ENCODE results near the gene HOXA3. TPM values are rescaled to one million over a fixed set of nuclear protein-coding genes. Genes with fewer than 3 reads are reported as not detected.

HOXA3 gene
- total RNA-seq (0.83 and 3.0 TPM in 2 replicates), polyA plus RNA-seq (4.1 and 4.5 TPM in 2 replicates)

DNA sequence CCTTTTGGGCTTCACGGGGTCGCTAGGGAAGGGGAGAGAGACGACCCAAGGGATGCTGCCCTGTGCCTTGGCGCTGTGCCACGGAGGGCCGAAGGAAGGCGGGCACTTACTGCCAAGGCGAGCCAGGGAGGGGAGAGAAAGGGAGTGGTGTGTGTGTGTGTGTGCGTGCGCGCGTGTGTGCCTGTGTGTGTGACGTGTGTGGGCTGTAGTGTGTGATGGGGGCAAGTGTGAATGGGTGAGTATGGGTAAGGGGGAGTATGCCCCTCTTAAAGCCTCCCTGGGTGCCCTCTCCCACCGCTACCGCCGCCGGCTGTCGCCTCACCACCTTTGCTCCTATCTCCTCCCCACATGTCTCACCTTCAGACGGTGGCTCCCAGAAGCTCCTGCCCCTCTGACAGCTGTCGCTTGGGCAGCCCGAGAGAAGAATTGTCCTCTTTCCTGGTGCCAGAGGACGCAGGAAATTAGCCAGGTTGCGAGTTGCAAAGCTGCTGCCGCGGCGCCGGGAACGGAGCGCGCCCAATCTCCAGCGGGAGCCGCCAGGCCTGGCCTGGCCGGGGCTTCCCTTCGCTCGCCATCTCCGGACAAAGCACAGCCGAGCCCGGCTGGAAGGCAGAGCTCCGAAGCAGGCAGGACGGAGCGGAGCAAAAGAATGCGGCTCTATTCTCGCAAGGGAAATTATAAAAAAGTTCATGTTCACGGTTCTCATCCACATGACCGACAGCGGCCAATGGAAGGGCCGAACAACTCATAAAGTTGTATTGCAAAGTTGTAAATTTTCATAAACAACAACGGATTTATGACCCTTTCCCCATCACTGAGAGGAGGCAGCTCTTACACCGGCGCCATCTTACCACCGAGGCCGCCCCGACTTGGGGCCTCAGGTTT, at the start of gene HOXA3:
TSS of gene HOXA3 (minus strand) at position 653 of the 885 bp plus-strand sequence. CDS start 41,943 bp downstream, outside the sequence.
- Histone ChIP-seq H3K79me2 (no peaks in the 10 kb centered on the region), H3K27ac (no peak within 1 kb of the TSS), H3K27me3 (peaks cover 95% of the 10 kb centered on the region), H3K4me2 (peak within 1 kb of the TSS; percentile 89), H4K20me1 (ENCODE audit: insufficient read depth, poor library complexity, severe bottlenecking) (no peaks in the 10 kb centered on the region), H3K9me2 (replicated peaks; ENCODE audit: insufficient read depth) (no peaks in the 10 kb centered on the region), H3K4me1 (ENCODE audit: insufficient read depth) (peaks cover 13% of the 10 kb centered on the region), H3K9me3 (ENCODE audit: low read depth) (no peaks in the 10 kb centered on the region), H3K4me3 (peak within 1 kb of the TSS; percentile 18), H2AFZ (peak within 1 kb of the TSS; percentile 18), H3K36me3 (replicated peaks; ENCODE audit: insufficient read depth, low read depth) (no peaks in the 10 kb centered on the region)
- DNase-seq (ENCODE audit: low spot score): no peak
- peak; percentile 67 for TF ChIP-seq EZH2 (IDR thresholded peaks at IDR 0.05; ENCODE audit: borderline replicate concordance)
- no peak for TF ChIP-seq CTCF (IDR thresholded peaks at IDR 0.05; ENCODE audit: poor library complexity)
- 13% methylated on average over 50 of the region's 53 CpGs for WGBS (ENCODE audit: low lambda C conversion rate, missing lambda C conversion rate)

GRCh38 chr7:27201580-27202017, 49.2 kb upstream of the HOXA3 start:
- Histone ChIP-seq H3K4me1 (ENCODE audit: insufficient read depth) (peaks cover 4% of the 10 kb centered on the region), H3K4me2 (peak overlapping the region; percentile 90), H3K27ac (peak overlapping the region; percentile 82), H2AFZ (no peak overlapping the region), H3K9me3 (ENCODE audit: low read depth) (no peaks in the 10 kb centered on the region), H3K4me3 (peak overlapping the region; percentile 57), H3K36me3 (replicated peaks; ENCODE audit: insufficient read depth, low read depth) (no peaks in the 10 kb centered on the region), H3K79me2 (peaks cover 81% of the 10 kb centered on the region), H3K27me3 (peaks cover 89% of the 10 kb centered on the region), H3K9me2 (replicated peaks; ENCODE audit: insufficient read depth) (no peaks in the 10 kb centered on the region), H4K20me1 (ENCODE audit: insufficient read depth, poor library complexity, severe bottlenecking) (peaks cover 19% of the 10 kb centered on the region)
- WGBS (ENCODE audit: low lambda C conversion rate, missing lambda C conversion rate): 16% methylated on average over 4 of the region's 4 CpGs
- TF ChIP-seq EZH2 (IDR thresholded peaks at IDR 0.05; ENCODE audit: borderline replicate concordance) (no peak), CTCF (IDR thresholded peaks at IDR 0.05; ENCODE audit: poor library complexity) (no peak), EZH2phosphoT487 (IDR thresholded peaks at IDR 0.05; ENCODE audit: low read depth, severe bottlenecking, unreplicated experiment) (no peak)
- no peak for DNase-seq (ENCODE audit: low spot score)

GRCh38 chr7:27200761-27201579, 48.6 kb upstream of the HOXA3 start:
- peak overlapping the region; percentile 90 for H3K4me2 ChIP-seq
- 13% methylated on average over 14 of the region's 14 CpGs for WGBS (ENCODE audit: low lambda C conversion rate, missing lambda C conversion rate)
- no peak for DNase-seq (ENCODE audit: low spot score)
- TF ChIP-seq EZH2 (IDR thresholded peaks at IDR 0.05; ENCODE audit: borderline replicate concordance): no peak
- no peak for TF ChIP-seq CTCF (IDR thresholded peaks at IDR 0.05; ENCODE audit: poor library complexity)
- no peak for TF ChIP-seq EZH2phosphoT487 (IDR thresholded peaks at IDR 0.05; ENCODE audit: low read depth, severe bottlenecking, unreplicated experiment)
- no peaks in the 10 kb centered on the region for H3K9me3 ChIP-seq (ENCODE audit: low read depth)
- peak overlapping the region; percentile 82 for H3K27ac ChIP-seq
- peak overlapping the region; percentile 57 for H3K4me3 ChIP-seq
- H3K79me2 ChIP-seq: peaks cover 80% of the 10 kb centered on the region
- peaks cover 4% of the 10 kb centered on the region for H3K4me1 ChIP-seq (ENCODE audit: insufficient read depth)
- H3K27me3 ChIP-seq: peaks cover 82% of the 10 kb centered on the region
- no peak overlapping the region for H2AFZ ChIP-seq
- peaks cover 22% of the 10 kb centered on the region for H4K20me1 ChIP-seq (ENCODE audit: insufficient read depth, poor library complexity, severe bottlenecking)
- no peaks in the 10 kb centered on the region for H3K36me3 ChIP-seq (replicated peaks; ENCODE audit: insufficient read depth, low read depth)
- H3K9me2 ChIP-seq (replicated peaks; ENCODE audit: insufficient read depth): no peaks in the 10 kb centered on the region

Data from hepatocyte (in vitro differentiated cells).